Lung microvascular endothelial cell (primary cell): Measurements from ENCODE around the gene MTHFR. TPM values are rescaled to one million over a fixed set of nuclear protein-coding genes. Genes with fewer than 3 reads are reported as not detected.

ENCODE experiments used
- DNase-seq, 2 donors: peaks; one replicate each; pipeline versions ENCODE4 v3.0.0 to v3.0.0-alpha.2; 2010; ENCODE audit warnings: low read depth in 2 of 2
- total RNA-seq: library from RNA; depleted of rRNA; stranded (reverse); fragments of >200 nt; gene quantifications from 2 replicates; pipeline ENCODE4 v1.2.1, GENCODE V29; 2014

MTHFR gene
- total RNA-seq, result 25.9 and 35.5 TPM in 2 replicates

GRCh38 chr1:11805422-11806306 is at the start of gene MTHFR, which contains the start of gene CLCN6:
MTHFR (minus strand) TSS chr1:11805964; CDS start chr1:11803116, 2,848 bp downstream.
CLCN6 (plus strand) TSS chr1:11806191; CDS start chr1:11806263, 72 bp downstream.
- DNase-seq, result peak; percentile 99 to 100

GRCh38 chr1:11855430-11855829 is 49.7 kb upstream of the MTHFR start:
- no peak for DNase-seq

GRCh38 chr1:11854519-11854918 is 48.8 kb upstream of the MTHFR start:
- DNase-seq, result no peak

GRCh38 chr1:11851180-11851579 is 45.4 kb upstream of the MTHFR start:
- no peak for DNase-seq

GRCh38 chr1:11850156-11850555 is 44.4 kb upstream of the MTHFR start:
- no peak for DNase-seq

GRCh38 chr1:11848373-11848700 is 42.6 kb upstream of the MTHFR start:
- DNase-seq, result no peak

- no peak for DNase-seq
These were observed 42.1 kb upstream of the MTHFR start, which contains the start of gene NPPA for GRCh38 chr1:11847667-11848372. NPPA (minus strand) TSS chr1:11847783; CDS start chr1:11847684, 99 bp downstream.

GRCh38 chr1:11845641-11846335 is 40.0 kb upstream of the MTHFR start:
- DNase-seq, result peak; percentile 38 to 56

GRCh38 chr1:11842154-11843041 is 36.6 kb upstream of the MTHFR start:
- DNase-seq, result peak; percentile 46 to 99

GRCh38 chr1:11841245-11842153 is 35.7 kb upstream of the MTHFR start:
- DNase-seq, result peak in 1 of 2 donors; percentile 68

- peak in 1 of 2 donors; percentile 60 for DNase-seq
These were observed 34.3 kb upstream of the MTHFR start for GRCh38 chr1:11839727-11840705.

- DNase-seq, result peak; percentile 61 to 79
These were observed 32.8 kb upstream of the MTHFR start for GRCh38 chr1:11838349-11839272.

GRCh38 chr1:11837767-11838348 is 32.1 kb upstream of the MTHFR start:
- no peak for DNase-seq

GRCh38 chr1:11836955-11837766 is 31.4 kb upstream of the MTHFR start:
- DNase-seq, result no peak

- no peak for DNase-seq
These were observed 29.9 kb upstream of the MTHFR start for GRCh38 chr1:11835441-11836225.
